Caco-2 (cell line): ENCODE data around the gene LHFPL3. TPM values are rescaled to one million over a fixed set of nuclear protein-coding genes. Genes with fewer than 3 reads are reported as not detected.

Experiments
- BruUV-seq: library from RNA; stranded (reverse); fragments of 400-500 nt; replicated peaks from 2 replicates; lab custom pipeline; 2021; lab: Mats Ljungman, UMichigan
- CTCF ChIA-PET: fragments of 300-600 bp; sonication (Branson Sonifier 250); formaldehyde crosslinking; loops from one replicate; lab custom pipeline; 2022; ENCODE audit warnings: antibody characterized with exemption; lab: Charles Lee
- POLR2A ChIA-PET: fragments of 300-600 bp; sonication (Branson Sonifier 250); formaldehyde crosslinking; loops from one replicate; lab custom pipeline; 2022; ENCODE audit warnings: antibody characterized with exemption; lab: Charles Lee
- DNase-seq, 2 experiments: peaks; one replicate each; pipeline versions ENCODE4 v3.0.0 to v3.0.0-alpha.2; 2020 to 2022
- H3K27me3 ChIP-seq: replicated peaks from 2 replicates; pipeline ENCODE4 v1.6.0; 2011; ENCODE audit warnings: low read length; ENCODE audit not compliant: control insufficient read depth, insufficient read depth
- H3K36me3 ChIP-seq: 2 replicates; pipeline ENCODE4 v1.5.1; 2011; ENCODE audit warnings: low read length; ENCODE audit not compliant: control insufficient read depth, insufficient read depth
- H3K4me1 ChIP-seq: fragments of 250-450 bp; sonication (Bioruptor Pico); 2 replicates; pipeline ENCODE4 v1.5.1; 2020; ENCODE audit warnings: mild to moderate bottlenecking
- H3K4me3 ChIP-seq: 2 replicates; pipeline ENCODE4 v1.5.1; 2011; ENCODE audit warnings: low read depth, mild to moderate bottlenecking, control low read depth, low read length
- H3K9me3 ChIP-seq: fragments of 250-450 bp; sonication (Bioruptor Pico); 2 replicates; pipeline ENCODE4 v1.5.1; 2020; ENCODE audit warnings: mild to moderate bottlenecking, moderate library complexity
- H3K27ac Mint-ChIP-seq: one replicate; pipeline ENCODE4 v1.8.0; 2022; ENCODE audit warnings: mixed read lengths; ENCODE audit not compliant: unreplicated experiment
- H3K27me3 Mint-ChIP-seq: one replicate; pipeline ENCODE4 v1.8.0; 2022; ENCODE audit warnings: mixed read lengths; ENCODE audit not compliant: insufficient read depth, unreplicated experiment
- H3K36me3 Mint-ChIP-seq: one replicate; pipeline ENCODE4 v1.8.0; 2022; ENCODE audit warnings: mild to moderate bottlenecking, mixed read lengths; ENCODE audit not compliant: insufficient read depth, unreplicated experiment
- H3K4me1 Mint-ChIP-seq: one replicate; pipeline ENCODE4 v1.8.0; 2022; ENCODE audit warnings: low read depth, mixed read lengths; ENCODE audit not compliant: unreplicated experiment
- H3K4me3 Mint-ChIP-seq: one replicate; pipeline ENCODE4 v1.8.0; 2022; ENCODE audit warnings: mild to moderate bottlenecking, moderate library complexity, mixed read lengths; ENCODE audit not compliant: unreplicated experiment
- H3K9me3 Mint-ChIP-seq: one replicate; pipeline ENCODE4 v1.8.0; 2022; ENCODE audit warnings: mixed read lengths; ENCODE audit not compliant: unreplicated experiment
- CTCF ChIP-seq, 2 experiments: fragments of 200-600 bp in 1 of 2; IDR thresholded peaks; 1 replicate in 1 of 2; 2 replicates in 1 of 2; pipeline versions ENCODE4 v1.5.1 to v1.8.0; 2011 to 2022; ENCODE audit warnings: antibody characterized with exemption in 1 of 2, control low read depth in 1 of 2, inconsistent platforms in 1 of 2, low read depth in 1 of 2, low read length in 1 of 2, mild to moderate bottlenecking in 1 of 2, moderate library complexity in 1 of 2; ENCODE audit not compliant: insufficient read depth in 1 of 2, severe bottlenecking in 1 of 2, unreplicated experiment in 1 of 2
- intact Hi-C: fragments of 100-400 bp; cut with micrococcal nuclease; formaldehyde crosslinking; loops from one replicate; pipeline ENCODE4 v1.10.0; 2022; ENCODE audit not compliant: unreplicated experiment
- total RNA-seq: library from RNA; stranded (reverse); gene quantifications from 2 replicates; pipeline ENCODE4 v1.2.3, GENCODE V29; 2022

LHFPL3 gene
- total RNA-seq, 1 experiment from 2014 or later, result not detected

- Histone ChIP-seq H3K4me1 (no peaks in the 10 kb centered on the region), H3K27me3 (no peaks in the 10 kb centered on the region; the same call in 1 of the 2 replicates), H3K36me3 (no peaks in the 10 kb centered on the region), H3K4me3 (no peak overlapping the region), H3K9me3 (no peaks in the 10 kb centered on the region)
- Mint-ChIP-seq H3K4me1 (no peaks in the 10 kb centered on the region), H3K9me3 (no peaks in the 10 kb centered on the region), H3K27me3 (peaks cover 24% of the 10 kb centered on the region), H3K27ac (no peak overlapping the region), H3K36me3 (no peaks in the 10 kb centered on the region), H3K4me3 (no peak overlapping the region)
- no peak for DNase-seq
- BruUV-seq, result no TSS peak
- intact Hi-C loops, result no loop called here
- no peak for TF ChIP-seq CTCF (IDR thresholded peaks at IDR 0.05; ENCODE audit: insufficient read depth in 1 of 2, low read depth in 1 of 2, low read length in 1 of 2, severe bottlenecking in 1 of 2, unreplicated experiment in 1 of 2)
- ChIA-PET POLR2A (no interaction called here), CTCF (interaction anchor here (0.7 kb wide), 1 partner anchor 140 kb away, joined by 3 read pairs; no protein-coding TSS in a partner anchor)
These were observed 475.5 kb downstream of the LHFPL3 start for GRCh38 chr7:104803931-104804330.

- H3K4me3 ChIP-seq, result no peak overlapping the region
- no peak overlapping the region for H3K4me3 Mint-ChIP-seq
- H3K36me3 Mint-ChIP-seq, result no peaks in the 10 kb centered on the region
- ChIA-PET CTCF (no interaction called here), POLR2A (no interaction called here)
- TF ChIP-seq CTCF (IDR thresholded peaks at IDR 0.05; ENCODE audit: insufficient read depth in 1 of 2, low read depth in 1 of 2, low read length in 1 of 2, severe bottlenecking in 1 of 2, unreplicated experiment in 1 of 2), result no peak
- no peaks in the 10 kb centered on the region for H3K9me3 Mint-ChIP-seq
- BruUV-seq, result no TSS peak
- no peaks in the 10 kb centered on the region for H3K4me1 Mint-ChIP-seq
- H3K4me1 ChIP-seq, result no peaks in the 10 kb centered on the region
- no peaks in the 10 kb centered on the region for H3K36me3 ChIP-seq
- H3K9me3 ChIP-seq, result no peaks in the 10 kb centered on the region
- H3K27me3 Mint-ChIP-seq, result peaks cover 22% of the 10 kb centered on the region
- intact Hi-C loops, result no loop called here
- no peak overlapping the region for H3K27ac Mint-ChIP-seq
- no peak for DNase-seq
- H3K27me3 ChIP-seq, result no peaks in the 10 kb centered on the region; the same call in 1 of the 2 replicates
These were observed 476.3 kb downstream of the LHFPL3 start for GRCh38 chr7:104804696-104805095.

GRCh38 chr7:104805449-104806317 is 477.3 kb downstream of the LHFPL3 start:
- intact Hi-C loops, result no loop called here
- Histone ChIP-seq H3K4me1 (no peaks in the 10 kb centered on the region), H3K36me3 (no peaks in the 10 kb centered on the region), H3K4me3 (no peak overlapping the region), H3K9me3 (no peaks in the 10 kb centered on the region), H3K27me3 (no peaks in the 10 kb centered on the region; the same call in 1 of the 2 replicates)
- Mint-ChIP-seq H3K27ac (no peak overlapping the region), H3K27me3 (peaks cover 24% of the 10 kb centered on the region), H3K4me1 (no peaks in the 10 kb centered on the region), H3K36me3 (no peaks in the 10 kb centered on the region), H3K4me3 (no peak overlapping the region), H3K9me3 (no peaks in the 10 kb centered on the region)
- ChIA-PET POLR2A (no interaction called here), CTCF (no interaction called here)
- no TSS peak for BruUV-seq
- TF ChIP-seq CTCF (IDR thresholded peaks at IDR 0.05; ENCODE audit: insufficient read depth in 1 of 2, low read depth in 1 of 2, low read length in 1 of 2, severe bottlenecking in 1 of 2, unreplicated experiment in 1 of 2), result no peak
- DNase-seq, result no peak
